GM12891 (cell line): ENCODE measurements around the gene PROB1.
A peak's percentile ranks its signal among the peaks of the same experiment; 100 is the strongest.

Source experiments
- POLR2A ChIP-seq: IDR thresholded peaks from 2 replicates; pipeline ENCODE4 v1.6.1; 2011; ENCODE audit warnings: low read depth, low read length, control low read depth
- POLR2AphosphoS5 ChIP-seq: IDR thresholded peaks from 2 replicates; pipeline ENCODE4 v1.6.1; 2011; ENCODE audit warnings: low read depth, low read length, control low read depth
- SPI1 ChIP-seq: IDR thresholded peaks from 2 replicates; pipeline ENCODE4 v1.6.1; 2011; ENCODE audit warnings: low read depth, low read length, control low read depth

- TF ChIP-seq POLR2A (peak; percentile 36; the same call in 1 of the 2 replicates), POLR2AphosphoS5 (no peak), SPI1 (no peak)
Observed at GRCh38 chr5:139385061-139386049, 9.5 kb downstream of the PROB1 start.
